Fibroblast of villous mesenchyme (primary cell): Measurements from ENCODE around the gene ADARB1. TPM values are rescaled to one million over a fixed set of nuclear protein-coding genes. Genes with fewer than 3 reads are reported as not detected.

Source experiments
- DNase-seq: peaks from one replicate; pipeline ENCODE4 v3.0.0-alpha.2; 2010; ENCODE audit warnings: low read depth
- H3K4me3 ChIP-seq: 2 replicates; pipeline ENCODE4 v1.5.1; 2011; ENCODE audit warnings: low read depth, mild to moderate bottlenecking, low read length
- total RNA-seq: library from RNA; depleted of rRNA; stranded (reverse); fragments of >200 nt; gene quantifications from 2 replicates; pipeline ENCODE4 v1.2.3, GENCODE V29; 2012
- TF ChIP-seq, protein P1 (sequence below): IDR thresholded peaks from 2 replicates; pipeline ENCODE4 v1.5.1; 2012; ENCODE audit warnings: low read depth, mild to moderate bottlenecking, low read length; ENCODE audit not compliant: insufficient read depth

Gene ADARB1
- total RNA-seq, 1 donor, result 16.4 TPM

DNA sequence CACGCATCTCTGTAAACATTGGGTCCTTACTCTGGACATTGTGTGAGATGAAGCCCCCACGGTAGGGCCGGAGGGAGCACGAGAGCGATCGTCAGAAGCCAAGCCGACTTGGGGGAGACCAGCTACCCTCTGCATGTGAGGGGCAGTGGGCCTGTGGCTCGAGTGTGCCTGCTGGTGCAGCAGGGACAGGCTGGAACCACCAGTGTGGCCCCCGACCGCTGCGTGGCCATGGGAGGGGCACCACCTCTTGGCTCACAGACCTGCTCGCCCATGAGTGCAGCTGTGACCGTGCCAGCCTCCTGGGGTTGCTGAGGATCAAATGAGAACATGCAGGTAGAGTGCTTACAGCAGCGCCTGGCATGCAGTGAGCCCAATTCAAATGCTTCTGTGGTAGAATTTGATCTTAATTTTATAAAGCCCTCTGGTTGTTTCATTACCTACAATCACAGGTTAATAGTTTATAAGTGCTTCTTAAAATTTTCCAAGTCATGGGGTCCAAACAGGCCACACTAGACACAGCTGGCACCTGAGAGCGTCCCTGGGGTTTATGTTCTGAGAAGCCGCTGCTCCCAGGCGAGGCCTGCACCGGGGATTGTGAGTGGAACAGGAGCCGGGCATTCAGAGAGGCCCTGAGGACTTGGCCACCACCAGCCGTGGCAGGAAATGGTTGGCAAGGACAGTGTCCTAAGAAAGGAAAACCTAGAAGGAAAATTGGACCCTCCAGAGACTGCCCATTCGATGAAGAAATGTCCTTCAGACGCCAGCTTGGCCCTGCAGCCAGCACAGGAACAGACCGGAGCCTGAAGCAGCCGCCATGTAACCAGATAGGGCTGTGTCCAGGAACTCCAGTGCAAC is 22.6 kb upstream of the ADARB1 start:
- no peak for DNase-seq
- no peak overlapping the region for H3K4me3 ChIP-seq
- TF ChIP-seq, protein P1, sequence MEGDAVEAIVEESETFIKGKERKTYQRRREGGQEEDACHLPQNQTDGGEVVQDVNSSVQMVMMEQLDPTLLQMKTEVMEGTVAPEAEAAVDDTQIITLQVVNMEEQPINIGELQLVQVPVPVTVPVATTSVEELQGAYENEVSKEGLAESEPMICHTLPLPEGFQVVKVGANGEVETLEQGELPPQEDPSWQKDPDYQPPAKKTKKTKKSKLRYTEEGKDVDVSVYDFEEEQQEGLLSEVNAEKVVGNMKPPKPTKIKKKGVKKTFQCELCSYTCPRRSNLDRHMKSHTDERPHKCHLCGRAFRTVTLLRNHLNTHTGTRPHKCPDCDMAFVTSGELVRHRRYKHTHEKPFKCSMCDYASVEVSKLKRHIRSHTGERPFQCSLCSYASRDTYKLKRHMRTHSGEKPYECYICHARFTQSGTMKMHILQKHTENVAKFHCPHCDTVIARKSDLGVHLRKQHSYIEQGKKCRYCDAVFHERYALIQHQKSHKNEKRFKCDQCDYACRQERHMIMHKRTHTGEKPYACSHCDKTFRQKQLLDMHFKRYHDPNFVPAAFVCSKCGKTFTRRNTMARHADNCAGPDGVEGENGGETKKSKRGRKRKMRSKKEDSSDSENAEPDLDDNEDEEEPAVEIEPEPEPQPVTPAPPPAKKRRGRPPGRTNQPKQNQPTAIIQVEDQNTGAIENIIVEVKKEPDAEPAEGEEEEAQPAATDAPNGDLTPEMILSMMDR, result no peak

DNA sequence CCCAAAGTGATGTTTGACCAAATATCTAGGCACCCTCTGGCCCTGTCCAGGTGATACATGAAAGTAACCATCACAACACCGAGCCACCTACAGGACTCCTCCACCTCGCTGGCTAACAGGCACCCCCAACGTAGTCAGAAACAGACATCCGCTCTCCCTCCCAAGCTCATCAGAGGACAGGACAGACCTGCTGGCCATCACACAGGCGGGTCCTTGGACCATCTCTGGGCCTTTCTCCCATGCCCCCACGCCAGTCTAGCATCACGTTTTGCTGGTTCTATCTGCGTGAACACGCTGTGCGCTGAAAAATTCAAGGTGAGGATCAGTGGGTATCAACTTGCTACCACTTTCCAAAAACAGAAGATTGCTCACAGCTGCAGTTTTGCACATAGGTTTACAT is 21.4 kb upstream of the ADARB1 start:
- no peak for DNase-seq
- TF ChIP-seq, protein P1, result no peak
- H3K4me3 ChIP-seq, result no peak overlapping the region

DNA sequence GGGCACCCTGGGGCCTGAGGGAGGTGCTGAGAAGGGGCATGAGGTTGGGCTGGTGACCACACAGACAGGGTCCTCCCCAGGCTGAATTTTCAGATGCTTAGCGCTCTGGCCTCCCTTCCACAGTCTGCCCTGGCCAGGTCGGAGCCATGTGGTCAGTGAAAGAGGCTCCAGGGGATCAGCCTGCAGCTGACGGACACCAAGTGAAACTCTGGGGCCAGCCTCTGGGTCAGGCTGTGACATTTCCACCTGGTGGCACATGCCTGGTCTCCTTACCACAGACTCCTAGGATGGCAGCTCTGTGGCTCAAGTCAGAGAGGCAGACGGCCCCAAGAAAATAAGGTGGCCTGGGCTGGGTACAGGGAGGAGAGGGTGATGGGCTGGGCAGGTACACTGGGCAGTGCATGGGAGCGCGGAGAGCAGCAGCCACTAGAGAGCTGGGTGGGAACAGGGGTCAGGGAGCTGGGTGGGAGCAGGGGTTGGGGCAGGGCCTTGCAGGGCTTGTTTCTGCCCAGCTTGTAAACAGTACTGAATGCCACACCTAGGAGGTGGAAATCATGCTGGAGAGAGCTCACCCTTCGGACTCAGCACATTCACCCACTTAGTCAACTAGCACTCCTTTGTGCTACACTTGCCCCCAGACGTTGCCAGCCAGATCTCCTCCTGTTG is 20.7 kb upstream of the ADARB1 start:
- no peak for DNase-seq

GRCh38 chr21:45054227-45054926 is 20.0 kb upstream of the ADARB1 start:
- DNase-seq, result no peak
- no peak overlapping the region for H3K4me3 ChIP-seq
- TF ChIP-seq, protein P1, result no peak

More for the DNA sequence above, 20.7 kb upstream of the ADARB1 start:
- no peak overlapping the region for H3K4me3 ChIP-seq
- TF ChIP-seq, protein P1, result no peak

GRCh38 chr21:45054927-45055612 is 19.3 kb upstream of the ADARB1 start:
- TF ChIP-seq, protein P1, result no peak
- no peak for DNase-seq
- no peak overlapping the region for H3K4me3 ChIP-seq

DNA sequence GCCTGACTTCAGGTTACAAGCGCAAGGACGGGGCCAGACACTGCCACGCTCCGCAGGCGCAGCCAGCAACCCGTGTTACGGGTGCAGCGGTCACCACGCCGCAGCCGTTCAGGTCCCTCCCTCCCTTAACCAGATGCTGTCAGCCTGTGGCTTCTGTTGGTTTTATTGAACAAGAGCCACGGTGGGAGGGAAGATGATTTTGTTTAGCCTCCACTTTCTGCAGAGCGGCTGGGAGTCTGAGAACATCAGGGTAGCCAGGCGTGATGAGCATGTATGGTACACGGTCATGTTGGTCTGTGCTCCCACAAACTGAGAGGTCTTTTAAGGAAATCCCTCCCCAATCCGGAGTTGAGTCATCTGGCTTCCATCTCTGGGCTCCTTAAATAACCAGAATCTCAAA is 18.5 kb upstream of the ADARB1 start:
- TF ChIP-seq, protein P1, result no peak
- no peak overlapping the region for H3K4me3 ChIP-seq
- peak; percentile 67 for DNase-seq
